ENCODE results near the gene XAB2. TPM values are rescaled to one million over a fixed set of nuclear protein-coding genes. Genes with fewer than 3 reads are reported as not detected.
A peak's percentile ranks its signal among the peaks of the same experiment; 100 is the strongest.
"Not testable (repeated sequence)": the region's sequence is repeated elsewhere in the genome, so short reads cannot be mapped to it uniquely, and the experiment has no call there.

Gene XAB2
- total and polyA plus RNA-seq, 2 donors, result 18.1 to 47.7 TPM

DNA sequence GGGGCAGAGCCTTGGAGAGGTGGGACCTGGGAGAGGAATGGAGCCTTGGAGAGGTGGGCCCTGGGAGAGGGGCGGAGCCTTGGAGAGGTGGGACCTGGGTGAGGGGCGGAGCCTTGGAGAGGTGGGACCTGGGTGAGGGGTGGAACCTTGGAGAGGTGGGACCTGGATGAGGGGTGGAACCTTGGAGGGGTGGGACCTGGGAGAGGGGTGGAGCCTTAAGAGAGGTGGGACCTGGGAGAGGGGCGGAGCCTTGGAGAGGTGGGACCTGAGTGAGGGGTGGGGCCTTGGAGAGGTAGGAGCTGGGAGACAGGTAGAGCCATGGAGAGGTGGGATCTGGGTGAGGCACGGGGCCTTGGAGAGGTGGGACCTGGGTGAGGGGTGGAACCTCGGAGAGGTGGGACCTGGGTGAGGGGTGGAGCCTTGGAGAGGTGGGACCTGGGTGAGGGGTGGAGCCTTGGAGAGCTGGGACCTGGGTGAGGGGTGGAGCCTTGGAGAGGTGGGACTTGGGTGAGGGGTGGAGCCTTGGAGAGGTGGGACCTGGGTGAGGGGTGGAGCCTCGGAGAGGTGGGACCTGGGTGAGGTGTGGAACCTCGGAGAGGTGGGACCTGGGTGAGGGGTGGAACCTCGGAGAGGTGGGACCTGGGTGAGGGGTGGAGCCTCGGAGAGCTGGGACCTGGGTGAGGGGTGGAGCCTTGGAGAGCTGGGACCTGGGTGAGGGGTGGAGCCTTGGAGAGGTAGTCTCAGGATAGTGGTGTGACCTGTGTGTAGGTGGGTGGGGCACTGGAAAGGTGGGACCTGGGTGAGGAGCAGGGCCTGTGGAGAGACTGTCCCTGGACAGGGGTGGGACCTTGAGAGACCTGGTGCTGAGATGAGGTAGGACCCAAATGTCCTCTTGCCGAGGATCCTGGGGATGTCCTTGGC, 14.5 kb upstream of the XAB2 start:
- H3K4me3 ChIP-seq (ENCODE audit: low read depth, low read length); DNase-seq (ENCODE audit: extremely low spot score); H3K27ac ChIP-seq (ENCODE audit: low read depth); H3K36me3 ChIP-seq (ENCODE audit: insufficient read depth); H3K4me1 ChIP-seq (ENCODE audit: insufficient read depth): not testable (repeated sequence)
- 76% methylated on average over 10 of the region's 10 CpGs for WGBS

DNA sequence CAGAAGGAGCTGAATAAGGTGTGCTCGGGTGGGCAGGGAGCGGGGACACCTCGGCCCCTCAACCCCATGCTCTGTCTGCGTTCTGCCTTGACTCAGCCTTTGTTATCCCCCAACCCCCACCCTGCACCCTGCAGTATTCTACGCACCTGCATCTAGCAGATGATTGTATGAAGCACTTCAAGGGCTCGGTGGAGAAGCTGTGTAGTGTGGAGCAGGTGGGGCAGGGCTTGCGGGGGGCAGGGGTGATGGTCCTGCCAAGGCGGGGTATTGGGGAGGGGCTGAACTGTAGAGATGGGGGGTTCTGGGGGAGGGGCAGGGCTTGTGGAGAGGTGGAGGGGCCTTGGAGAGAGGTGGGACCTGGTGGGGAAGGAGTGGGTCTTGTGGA, 13.7 kb upstream of the XAB2 start:
- no peak for DNase-seq (ENCODE audit: extremely low spot score)
- Histone ChIP-seq H3K27ac (ENCODE audit: low read depth) (no peak overlapping the region), H3K36me3 (ENCODE audit: insufficient read depth) (no peaks in the 10 kb centered on the region), H3K4me3 (ENCODE audit: low read depth, low read length) (no peak overlapping the region), H3K4me1 (ENCODE audit: insufficient read depth) (no peaks in the 10 kb centered on the region)
- WGBS, result 88% methylated on average over 8 of the region's 8 CpGs

DNA sequence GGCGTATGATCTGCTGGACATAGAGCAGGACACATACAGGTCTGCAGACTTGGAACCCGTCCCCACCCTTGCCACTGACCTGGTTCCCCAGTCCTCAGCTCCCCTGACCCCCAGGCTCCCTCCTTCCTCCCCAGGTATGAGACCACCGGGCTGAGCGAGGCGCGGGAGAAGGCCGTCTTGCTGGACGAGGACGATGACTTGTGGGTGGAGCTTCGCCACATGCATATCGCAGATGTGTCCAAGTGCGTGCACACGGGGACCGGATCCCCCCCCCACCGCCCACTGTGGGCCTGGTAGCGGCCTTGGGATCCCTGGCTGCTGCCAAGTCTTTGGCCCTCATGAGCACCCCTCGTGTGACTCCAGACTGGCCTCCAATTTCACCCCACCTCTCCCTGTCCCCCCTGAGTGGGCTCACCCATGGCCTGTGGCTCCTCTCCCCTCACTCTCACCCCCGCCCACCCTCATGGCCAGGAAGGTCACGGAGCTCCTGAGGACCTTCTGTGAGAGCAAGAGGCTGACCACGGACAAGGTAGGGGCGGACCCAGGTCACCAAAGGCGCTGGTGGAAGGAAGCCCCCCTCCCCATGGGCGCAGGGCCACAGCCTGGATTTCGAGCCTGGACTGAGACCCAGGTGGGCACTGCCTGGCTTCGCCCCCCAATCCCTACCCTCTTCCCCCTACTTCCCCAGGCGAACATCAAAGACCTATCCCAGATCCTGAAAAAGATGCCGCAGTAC, 13.1 kb upstream of the XAB2 start:
- no peak overlapping the region for H3K27ac ChIP-seq (ENCODE audit: low read depth)
- no peaks in the 10 kb centered on the region for H3K4me1 ChIP-seq (ENCODE audit: insufficient read depth)
- H3K4me3 ChIP-seq (ENCODE audit: low read depth, low read length), result no peak overlapping the region
- 90% methylated on average over 27 of the region's 27 CpGs for WGBS
- no peaks in the 10 kb centered on the region for H3K36me3 ChIP-seq (ENCODE audit: insufficient read depth)
- no peak for DNase-seq (ENCODE audit: extremely low spot score)

DNA sequence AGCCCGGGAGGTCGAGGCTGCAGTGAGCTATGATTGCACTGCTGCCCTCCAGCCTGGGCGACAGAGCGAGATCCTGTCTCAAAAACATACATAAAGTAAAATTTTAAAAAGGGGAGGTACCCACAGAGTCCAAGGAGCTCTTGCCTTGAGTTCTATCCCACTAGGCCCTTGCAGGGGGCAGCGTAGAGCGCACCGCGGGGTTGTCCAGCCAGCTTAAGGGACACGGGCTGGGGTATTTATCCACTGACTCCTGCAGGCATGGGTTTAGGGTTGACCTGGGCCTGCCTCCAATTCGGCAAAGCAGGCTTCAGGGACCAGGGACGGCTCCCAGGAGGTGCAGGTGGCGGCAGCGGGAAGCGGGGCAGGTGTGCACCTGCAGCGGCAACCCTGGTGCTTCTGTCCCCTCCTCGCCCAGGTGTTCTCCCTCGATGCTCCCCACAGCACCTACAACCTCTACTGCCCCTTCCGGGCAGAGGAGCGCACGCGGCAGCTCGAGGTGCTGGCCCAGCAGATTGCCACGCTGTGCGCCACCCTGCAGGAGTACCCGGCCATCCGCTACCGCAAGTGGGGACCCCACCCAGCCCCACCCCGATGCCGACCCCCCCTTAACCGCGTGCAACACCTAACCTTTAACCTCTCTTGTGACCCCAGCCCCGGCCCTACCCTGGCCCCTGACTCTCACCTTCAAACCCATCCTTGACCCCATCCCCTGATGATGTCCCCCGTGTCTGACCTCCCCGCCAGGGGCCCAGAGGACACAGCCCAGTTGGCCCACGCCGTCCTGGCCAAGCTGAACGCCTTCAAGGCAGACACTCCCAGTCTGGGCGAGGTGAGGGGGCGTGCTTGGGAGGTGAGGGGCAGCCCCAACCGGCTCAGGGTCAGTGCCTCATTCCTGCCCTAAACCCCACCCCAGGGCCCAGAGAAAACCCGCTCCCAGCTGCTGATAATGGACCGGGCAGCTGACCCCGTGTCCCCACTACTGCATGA, 12.2 kb upstream of the XAB2 start:
- DNase-seq (ENCODE audit: extremely low spot score), result no peak
- no peak overlapping the region for H3K27ac ChIP-seq (ENCODE audit: low read depth)
- no peaks in the 10 kb centered on the region for H3K36me3 ChIP-seq (ENCODE audit: insufficient read depth)
- 84% methylated on average over 43 of the region's 43 CpGs for WGBS
- H3K4me1 ChIP-seq (ENCODE audit: insufficient read depth), result no peaks in the 10 kb centered on the region
- no peak overlapping the region for H3K4me3 ChIP-seq (ENCODE audit: low read depth, low read length)

DNA sequence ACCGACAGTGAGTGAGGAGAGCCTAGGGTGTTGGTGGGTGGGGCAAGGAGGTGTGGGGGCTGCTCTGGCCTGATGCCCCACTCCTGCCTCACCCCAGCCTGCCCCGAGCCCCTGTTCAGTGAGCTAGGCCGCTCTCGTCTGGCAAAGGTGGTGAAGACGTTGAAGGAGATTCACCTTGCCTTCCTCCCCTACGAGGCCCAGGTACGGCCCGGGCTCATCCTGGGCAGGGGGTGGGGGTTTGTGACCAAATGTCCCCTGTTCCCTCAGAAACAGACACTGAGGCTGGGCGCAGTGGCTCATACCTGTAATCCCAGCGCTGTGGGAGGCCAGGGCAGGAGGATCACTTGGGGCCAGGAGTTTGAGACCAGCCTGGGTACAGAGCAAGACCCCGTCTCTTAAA, 11.5 kb upstream of the XAB2 start:
- H3K36me3 ChIP-seq (ENCODE audit: insufficient read depth), result no peaks in the 10 kb centered on the region
- no peak for DNase-seq (ENCODE audit: extremely low spot score)
- H3K27ac ChIP-seq (ENCODE audit: low read depth), result no peak overlapping the region
- WGBS, result 88% methylated on average over 11 of the region's 11 CpGs
- H3K4me3 ChIP-seq (ENCODE audit: low read depth, low read length), result no peak overlapping the region
- H3K4me1 ChIP-seq (ENCODE audit: insufficient read depth), result no peaks in the 10 kb centered on the region

DNA sequence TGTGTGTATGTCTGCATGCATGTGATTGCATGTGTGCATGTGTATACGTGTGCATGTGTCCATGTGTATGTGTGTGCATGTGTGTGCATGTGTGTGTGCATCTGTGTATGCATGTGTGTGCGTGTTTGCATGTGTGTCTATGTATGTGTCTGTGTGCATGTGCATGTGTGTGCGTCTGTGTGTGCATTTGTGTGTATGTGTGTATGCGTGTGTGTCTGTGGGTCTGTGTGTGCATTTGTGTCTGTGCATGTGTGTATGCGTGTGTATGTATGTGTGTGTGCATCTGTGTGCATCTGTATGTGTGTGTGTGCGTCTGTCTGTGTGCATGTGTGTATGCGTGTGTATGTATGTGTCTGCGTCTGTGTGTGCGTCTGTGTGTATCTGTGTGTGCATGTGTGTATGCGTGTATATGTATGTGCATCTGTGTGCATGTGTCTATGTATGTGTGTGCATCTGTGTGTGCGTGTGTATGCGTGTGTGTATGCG, 10.6 kb upstream of the XAB2 start:
- no peaks in the 10 kb centered on the region for H3K36me3 ChIP-seq (ENCODE audit: insufficient read depth)
- no peak overlapping the region for H3K27ac ChIP-seq (ENCODE audit: low read depth)
- WGBS, result 96% methylated on average over 13 of the region's 13 CpGs

DNA sequence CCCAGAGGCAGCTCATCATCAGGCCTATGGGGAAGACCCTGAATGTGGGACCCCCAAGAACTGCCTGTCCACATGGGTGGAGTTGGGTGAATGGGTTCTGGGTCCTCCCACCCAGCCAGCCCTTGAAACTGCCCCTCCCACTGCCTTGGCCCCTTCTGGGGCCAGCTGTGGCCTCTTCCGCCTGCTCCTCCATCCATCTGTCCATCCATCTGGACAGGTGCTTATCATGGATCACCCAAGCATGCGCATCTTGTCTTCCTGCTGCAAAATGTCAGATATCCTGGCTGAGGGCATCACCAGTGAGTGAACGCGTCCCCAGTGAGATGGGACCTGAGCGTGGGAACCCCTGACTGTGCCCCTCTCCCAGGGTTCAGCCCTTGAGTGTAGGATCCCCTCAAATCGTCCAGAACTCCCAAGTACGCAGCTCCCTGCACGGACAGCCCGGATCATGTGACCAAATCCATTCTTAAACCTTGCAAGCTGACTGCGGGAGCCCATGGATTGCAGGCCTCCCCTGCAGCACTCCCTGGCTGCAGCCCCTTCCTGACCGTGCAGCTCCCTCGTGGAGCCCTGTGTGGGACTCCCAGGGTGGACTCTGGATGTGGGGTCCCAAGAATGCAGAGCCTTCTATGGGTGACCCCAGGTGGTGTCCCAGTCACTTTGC, 9.6 kb upstream of the XAB2 start:
- H3K36me3 ChIP-seq (ENCODE audit: insufficient read depth), result no peaks in the 10 kb centered on the region
- DNase-seq (ENCODE audit: extremely low spot score), result no peak
- H3K4me1 ChIP-seq (ENCODE audit: insufficient read depth), result no peaks in the 10 kb centered on the region
- 68% methylated on average over 12 of the region's 12 CpGs for WGBS
- no peak overlapping the region for H3K27ac ChIP-seq (ENCODE audit: low read depth)
- no peak overlapping the region for H3K4me3 ChIP-seq (ENCODE audit: low read depth, low read length)

More for the DNA sequence above, 10.6 kb upstream of the XAB2 start:
- no peak for DNase-seq (ENCODE audit: extremely low spot score)
- no peak overlapping the region for H3K4me3 ChIP-seq (ENCODE audit: low read depth, low read length)
- H3K4me1 ChIP-seq (ENCODE audit: insufficient read depth), result no peaks in the 10 kb centered on the region

DNA sequence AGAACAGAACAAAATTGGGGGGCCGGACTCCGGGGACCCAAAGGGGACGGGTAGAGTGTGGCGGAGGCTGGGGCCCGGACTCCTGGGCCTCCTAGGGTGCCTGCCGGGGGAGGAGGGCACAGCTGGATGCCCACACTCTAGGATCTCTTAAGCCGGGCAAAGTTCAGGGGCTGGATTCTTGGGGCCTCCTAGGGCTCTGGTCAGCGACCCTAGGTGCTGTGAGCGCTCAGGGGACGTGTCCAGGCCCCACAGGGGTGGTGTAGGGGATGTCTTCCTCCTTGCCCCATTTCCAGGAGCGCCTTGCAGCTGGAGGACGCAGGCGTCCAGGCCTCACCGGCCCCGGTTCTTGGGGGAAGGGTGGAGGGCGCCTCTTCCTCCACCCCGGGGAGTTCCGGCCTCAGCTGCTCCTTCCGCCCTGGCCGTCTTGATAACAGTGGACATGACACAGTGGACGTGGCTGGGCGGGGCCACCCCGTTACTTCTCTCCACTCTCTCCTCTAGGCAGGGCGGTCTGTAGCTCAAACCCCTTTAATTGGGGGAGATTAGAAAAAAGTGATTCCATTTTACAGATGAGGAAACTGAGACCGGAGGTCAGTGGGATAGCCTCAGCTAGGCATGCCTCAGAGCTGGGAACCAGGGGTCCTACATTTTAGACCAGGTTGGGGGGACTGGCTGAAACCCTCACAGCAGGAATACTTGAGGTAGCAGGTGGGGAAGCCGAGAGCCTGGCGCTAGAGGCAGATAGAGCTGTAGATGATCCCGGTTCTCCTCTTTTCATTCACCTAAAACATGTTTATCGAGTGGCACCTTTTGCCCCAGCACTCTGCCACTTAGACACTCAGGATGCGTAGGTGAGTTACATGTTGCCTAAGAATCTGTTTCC, 8.3 kb upstream of the XAB2 start:
- WGBS, result 36% methylated on average over 30 of the region's 30 CpGs
- no peak for DNase-seq (ENCODE audit: extremely low spot score)
- peak overlapping the region; percentile 67 for H3K27ac ChIP-seq (ENCODE audit: low read depth)

DNA sequence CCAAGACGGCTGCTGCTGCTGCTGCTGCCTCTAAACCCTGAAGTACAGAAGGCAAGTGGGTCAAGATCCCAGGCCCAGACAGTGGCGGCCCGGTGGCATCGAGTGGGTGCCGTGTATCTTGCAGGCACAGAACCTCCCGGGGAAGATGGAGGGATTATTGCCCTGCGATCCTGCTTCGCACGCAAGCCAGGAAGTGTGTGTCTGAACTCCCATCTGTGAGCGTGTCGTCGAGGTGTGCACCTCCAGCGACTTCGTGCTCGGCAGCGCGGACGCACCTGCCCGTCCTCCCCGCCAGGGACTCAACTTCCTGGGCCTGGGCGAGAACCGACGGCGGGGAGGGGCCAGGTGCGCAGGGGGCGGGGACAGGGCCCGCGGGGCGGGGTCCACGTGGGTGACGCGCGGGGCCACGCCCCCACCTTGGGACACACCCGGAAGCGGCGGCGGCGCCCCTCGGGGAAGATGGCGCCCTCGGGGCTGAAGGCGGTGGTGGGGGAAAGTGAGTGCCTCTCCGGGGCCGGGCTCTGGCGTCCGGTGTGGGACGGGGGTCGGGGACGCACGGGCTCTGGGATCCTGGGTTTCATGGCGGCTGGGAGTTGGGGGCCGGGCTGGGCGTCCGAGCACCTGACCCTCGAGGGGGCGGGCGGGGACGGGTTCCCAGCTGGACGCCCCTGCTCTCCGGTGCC, 7.5 kb upstream of the XAB2 start, which contains the start of gene STXBP2:
Gene STXBP2, plus strand, starts transcription at position 420 of the 683 bp plus-strand sequence. Its CDS starts 40 bp downstream, at position 460.
- Histone ChIP-seq H3K4me1 (ENCODE audit: insufficient read depth) (no peaks in the 10 kb centered on the region), H3K4me3 (ENCODE audit: low read depth, low read length) (peak within 1 kb of the TSS; percentile 47), H3K27ac (ENCODE audit: low read depth) (peak within 1 kb of the TSS; percentile 67), H3K36me3 (ENCODE audit: insufficient read depth) (no peaks in the 10 kb centered on the region)
- no peak for DNase-seq (ENCODE audit: extremely low spot score)
- 6% methylated on average over 61 of the region's 61 CpGs for WGBS

More for the DNA sequence above, 8.3 kb upstream of the XAB2 start:
- Histone ChIP-seq H3K36me3 (ENCODE audit: insufficient read depth) (no peaks in the 10 kb centered on the region), H3K4me3 (ENCODE audit: low read depth, low read length) (peak overlapping the region; percentile 47), H3K4me1 (ENCODE audit: insufficient read depth) (no peaks in the 10 kb centered on the region)

DNA sequence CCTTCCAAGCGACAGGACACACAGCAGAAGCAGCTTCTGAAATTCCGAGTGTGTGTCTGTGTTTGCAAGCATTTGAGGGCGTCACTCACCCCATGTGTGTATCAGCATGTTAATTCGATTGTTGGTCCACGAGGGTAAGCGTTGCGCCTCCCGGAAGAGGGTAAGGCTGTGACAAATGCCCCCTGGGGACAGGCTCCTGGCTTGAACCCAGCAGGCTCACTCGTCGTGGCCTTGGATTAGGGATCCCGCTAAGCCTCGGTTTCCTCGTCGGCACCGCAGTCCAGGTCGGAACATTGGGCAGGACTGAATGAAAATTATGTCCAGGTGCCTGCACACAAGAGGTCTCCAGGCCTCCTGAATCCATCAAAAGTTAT, 7.0 kb upstream of the XAB2 start:
- Histone ChIP-seq H3K4me3 (ENCODE audit: low read depth, low read length) (no peak overlapping the region), H3K27ac (ENCODE audit: low read depth) (no peak overlapping the region), H3K36me3 (ENCODE audit: insufficient read depth) (no peaks in the 10 kb centered on the region), H3K4me1 (ENCODE audit: insufficient read depth) (no peaks in the 10 kb centered on the region)
- DNase-seq (ENCODE audit: extremely low spot score), result no peak
- WGBS, result 66% methylated on average over 16 of the region's 16 CpGs

DNA sequence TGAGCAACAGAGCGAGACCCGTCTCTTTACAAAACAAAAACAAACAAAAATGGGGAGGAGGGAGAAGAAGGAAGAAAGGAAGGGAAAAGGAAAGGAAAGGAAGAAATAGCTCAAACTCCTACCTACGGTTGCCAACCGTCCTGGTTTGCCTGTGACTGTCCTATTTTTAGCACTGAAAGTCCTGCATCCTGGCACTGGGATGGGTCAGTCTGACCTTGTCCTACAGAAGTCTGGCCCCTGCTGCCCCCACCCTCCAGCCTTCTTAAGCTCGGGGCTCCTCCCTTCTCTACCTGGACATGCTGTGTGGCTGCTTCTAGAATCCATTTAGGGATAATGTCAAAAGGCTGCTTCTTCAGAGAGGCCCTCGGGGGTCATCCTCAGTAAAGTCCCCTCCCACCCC, 6.3 kb upstream of the XAB2 start:
- no peak for DNase-seq (ENCODE audit: extremely low spot score)
- H3K36me3 ChIP-seq (ENCODE audit: insufficient read depth), result no peaks in the 10 kb centered on the region
- 65% methylated on average over 6 of the region's 6 CpGs for WGBS
- H3K4me3 ChIP-seq (ENCODE audit: low read depth, low read length), result no peak overlapping the region
- no peaks in the 10 kb centered on the region for H3K4me1 ChIP-seq (ENCODE audit: insufficient read depth)
- H3K27ac ChIP-seq (ENCODE audit: low read depth), result no peak overlapping the region

Measured in urinary bladder (tissue), 4 donors.